ENCODE results near the gene SF3A1. TPM values are rescaled to one million over a fixed set of nuclear protein-coding genes. Genes with fewer than 3 reads are reported as not detected.

The SF3A1 gene
- total and polyA plus RNA-seq, 9 of the 15 experiments (the other 6 are each of a cell fraction or from before 2014, with no cell fraction given): 6.7 to 228 (median 13.0) TPM

GRCh38 chr22:30321461-30321860 is 35.2 kb downstream of the SF3A1 start:
- no peak overlapping the region for H2AFZ ChIP-seq (ENCODE audit: low read depth, low read length)
- no peak overlapping the region for H3K4me2 ChIP-seq (ENCODE audit: insufficient read depth, low read length)
- CTCF ChIA-PET (ENCODE audit: low intra/inter-chr PET ratio): no interaction called here
- no peak for ATAC-seq
- intact Hi-C loops (cut with micrococcal nuclease) (no loop called here), in situ Hi-C loops (cut with MboI) (no loop called here)
- H3K4me1 ChIP-seq (replicated peaks in 1 of 2; ENCODE audit: control insufficient read depth in 2 of 2, insufficient read depth in 2 of 2, low read length in 2 of 2): peaks cover 14 to 16% of the 10 kb centered on the region in 2 experiments; a peak in 4 of 5 replicates
- no peaks in the 10 kb centered on the region for H3K9me3 ChIP-seq (replicated peaks; ENCODE audit: control insufficient read depth, insufficient read depth, low read depth, low read length)
- H3K27me3 ChIP-seq (ENCODE audit: control insufficient read depth in 2 of 2, insufficient read depth in 2 of 2, low read length in 2 of 2): no peaks in the 10 kb centered on the region
- DNase-seq (ENCODE audit: extremely low read depth in 1 of 4, low spot score in 3 of 4): no peak
- POLR2A ChIA-PET: interaction anchor here (0.6 to 2.3 kb wide), 5 partner anchors 8 to 1955 kb away, joined by 3 to 6 read pairs (median 4); no protein-coding TSS in a partner anchor
- H3K36me3 ChIP-seq (ENCODE audit: control insufficient read depth, insufficient read depth, low read length): peaks cover 3% of the 10 kb centered on the region; the same call in 2 of the 3 replicates
- no peak overlapping the region for H3K4me3 ChIP-seq
- TF ChIP-seq ZBTB8A (IDR thresholded peaks at IDR 0.05; ENCODE audit: partially characterized antibody) (no peak), KLF10 (CRISPR knock-in tag; IDR thresholded peaks at IDR 0.05) (no peak), CBFB (CRISPR knock-in tag; IDR thresholded peaks at IDR 0.05) (no peak), ARNT (IDR thresholded peaks at IDR 0.05) (no peak), HMG20B (CRISPR knock-in tag; IDR thresholded peaks at IDR 0.05) (no peak), THRA (IDR thresholded peaks at IDR 0.05) (no peak), CHD2 (IDR thresholded peaks at IDR 0.05; ENCODE audit: low read depth, low read length) (no peak), EHMT2 (IDR thresholded peaks at IDR 0.05) (no peak), TAF7 (tag; IDR thresholded peaks at IDR 0.05) (no peak), ZNF253 (CRISPR knock-in tag; conservative IDR thresholded peaks at IDR 0.05) (no peak), CCAR2 (IDR thresholded peaks at IDR 0.05; ENCODE audit: low read depth, low read length) (no peak)
- TF ChIP-seq, protein P1, sequence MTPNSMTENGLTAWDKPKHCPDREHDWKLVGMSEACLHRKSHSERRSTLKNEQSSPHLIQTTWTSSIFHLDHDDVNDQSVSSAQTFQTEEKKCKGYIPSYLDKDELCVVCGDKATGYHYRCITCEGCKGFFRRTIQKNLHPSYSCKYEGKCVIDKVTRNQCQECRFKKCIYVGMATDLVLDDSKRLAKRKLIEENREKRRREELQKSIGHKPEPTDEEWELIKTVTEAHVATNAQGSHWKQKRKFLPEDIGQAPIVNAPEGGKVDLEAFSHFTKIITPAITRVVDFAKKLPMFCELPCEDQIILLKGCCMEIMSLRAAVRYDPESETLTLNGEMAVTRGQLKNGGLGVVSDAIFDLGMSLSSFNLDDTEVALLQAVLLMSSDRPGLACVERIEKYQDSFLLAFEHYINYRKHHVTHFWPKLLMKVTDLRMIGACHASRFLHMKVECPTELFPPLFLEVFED (CRISPR knock-in tag; conservative IDR thresholded peaks at IDR 0.05): no peak
- WGBS (ENCODE audit: insufficient coverage, low coverage, missing lambda C conversion rate): 36% methylated on average over 2 of the region's 2 CpGs
- FAIRE-seq: no peak
- no peaks in the 10 kb centered on the region for H4K20me1 ChIP-seq (replicated peaks; ENCODE audit: control insufficient read depth, insufficient read depth, low read length)
- H3K27ac ChIP-seq (ENCODE audit: extremely low read depth, low read depth, low read length): no peak overlapping the region
- BruUV-seq (replicated peaks): no TSS peak
- H3K79me2 ChIP-seq (ENCODE audit: control insufficient read depth, insufficient read depth, low read length): peaks cover 11% of the 10 kb centered on the region
- H3K9me1 ChIP-seq (ENCODE audit: control insufficient read depth, insufficient read depth, low read length): no peaks in the 10 kb centered on the region
- no peak overlapping the region for H3K9ac ChIP-seq (ENCODE audit: insufficient read depth in 1 of 2, low read depth in 2 of 2, low read length in 2 of 2)

All from K562 (cell line).